OCI-LY7 (cell line): ENCODE results near the gene EDN3. TPM values are rescaled to one million over a fixed set of nuclear protein-coding genes. Genes with fewer than 3 reads are reported as not detected.

Experiments used
- BruUV-seq: library from RNA; stranded (reverse); fragments of 400-500 nt; replicated peaks from 2 replicates; lab custom pipeline; 2021; lab: Mats Ljungman, UMichigan
- CTCF ChIA-PET: fragments of 300-600 bp; sonication (Branson Sonifier 250); formaldehyde crosslinking; loops from one replicate; lab custom pipeline; 2022; ENCODE audit warnings: antibody characterized with exemption; ENCODE audit not compliant: unreplicated experiment; lab: Charles Lee
- POLR2A ChIA-PET: fragments of 300-600 bp; sonication (Branson Sonifier 250); formaldehyde crosslinking; loops from one replicate; lab custom pipeline; 2022; ENCODE audit warnings: antibody characterized with exemption; lab: Charles Lee
- DNase-seq: peaks from one replicate; pipeline ENCODE4 v3.0.0-alpha.2; 2015; ENCODE audit warnings: low spot score
- H2AFZ ChIP-seq: fragments of 200-600 bp; sonication (generic), shearing (Covaris generic); 2 replicates; pipeline ENCODE4 v1.6.1; 2014; ENCODE audit warnings: mild to moderate bottlenecking, antibody characterized with exemption, low read length, moderate library complexity
- H3K27ac ChIP-seq: fragments of 200-600 bp; sonication (generic); 2 replicates; pipeline ENCODE4 v1.5.1; 2014; ENCODE audit warnings: mixed run types, low read depth, mild to moderate bottlenecking, moderate library complexity, low read length, inconsistent platforms; ENCODE audit not compliant: poor library complexity, severe bottlenecking
- H3K36me3 ChIP-seq: fragments of 200-600 bp; sonication (generic); 2 replicates; pipeline ENCODE4 v1.6.1; 2014; ENCODE audit warnings: mild to moderate bottlenecking, antibody characterized with exemption, low read length, moderate library complexity, mixed read lengths; ENCODE audit not compliant: insufficient read depth
- H3K4me1 ChIP-seq: fragments of 200-600 bp; sonication (generic); 2 replicates; pipeline ENCODE4 v1.5.1; 2014; ENCODE audit warnings: mild to moderate bottlenecking, low read length; ENCODE audit not compliant: insufficient read depth, poor library complexity, severe bottlenecking
- H3K4me2 ChIP-seq: fragments of 200-600 bp; sonication (generic); 2 replicates; pipeline ENCODE4 v1.6.1; 2014; ENCODE audit warnings: mild to moderate bottlenecking, low read length
- H3K4me3 ChIP-seq: fragments of 200-600 bp; sonication (generic); 2 replicates; pipeline ENCODE4 v1.5.1; 2014; ENCODE audit warnings: mild to moderate bottlenecking, low read depth, low read length; ENCODE audit not compliant: poor library complexity, severe bottlenecking
- H3K79me2 ChIP-seq: fragments of 200-600 bp; sonication (generic); 2 replicates; pipeline ENCODE4 v1.6.1; 2016; ENCODE audit warnings: low read depth, mild to moderate bottlenecking, low read length, moderate library complexity, mixed read lengths; ENCODE audit not compliant: insufficient read depth
- H3K9me2 ChIP-seq: fragments of 200-600 bp; sonication (generic); 2 replicates; pipeline ENCODE4 v1.6.1; 2016; ENCODE audit warnings: mild to moderate bottlenecking, low read length, mixed read lengths; ENCODE audit not compliant: insufficient read depth
- H3K9me3 ChIP-seq: fragments of 200-600 bp; sonication (generic); 2 replicates; pipeline ENCODE4 v1.6.1; 2014; ENCODE audit warnings: mild to moderate bottlenecking, mixed run types, low read length, mixed read lengths
- H4K20me1 ChIP-seq: fragments of 200-600 bp; sonication (generic); 2 replicates; pipeline ENCODE4 v1.6.1; 2014; ENCODE audit warnings: mild to moderate bottlenecking, antibody characterized with exemption, low read length, moderate library complexity, mixed read lengths; ENCODE audit not compliant: insufficient read depth
- CTCF ChIP-seq: fragments of 200-600 bp; sonication (generic); conservative IDR thresholded peaks from 2 replicates; pipeline ENCODE4 v1.5.1; 2014; ENCODE audit warnings: mild to moderate bottlenecking, antibody characterized with exemption, low read length, moderate library complexity, mixed read lengths
- EZH2phosphoT487 ChIP-seq: fragments of 200-600 bp; sonication (generic); IDR thresholded peaks from 2 replicates; pipeline ENCODE4 v1.6.1; 2018; ENCODE audit warnings: low read depth, borderline replicate concordance, mild to moderate bottlenecking, mixed run types, antibody characterized with exemption, low read length, moderate library complexity, mixed read lengths
- intact Hi-C: fragments of 100-400 bp; cut with micrococcal nuclease; formaldehyde crosslinking; loops from one replicate; pipeline ENCODE4 v1.10.0; 2022; ENCODE audit not compliant: unreplicated experiment
- total RNA-seq, 2 experiments: library from RNA; depleted of rRNA in 1 of 2; stranded (reverse); fragments of >200 nt in 1 of 2; shearing (Covaris generic) in 1 of 2; gene quantifications; 2 replicates each; pipeline ENCODE4 v1.2.3, GENCODE V29; 2014 to 2022

The EDN3 gene
- total RNA-seq, 2 experiments from 2014 or later = not detected

DNA sequence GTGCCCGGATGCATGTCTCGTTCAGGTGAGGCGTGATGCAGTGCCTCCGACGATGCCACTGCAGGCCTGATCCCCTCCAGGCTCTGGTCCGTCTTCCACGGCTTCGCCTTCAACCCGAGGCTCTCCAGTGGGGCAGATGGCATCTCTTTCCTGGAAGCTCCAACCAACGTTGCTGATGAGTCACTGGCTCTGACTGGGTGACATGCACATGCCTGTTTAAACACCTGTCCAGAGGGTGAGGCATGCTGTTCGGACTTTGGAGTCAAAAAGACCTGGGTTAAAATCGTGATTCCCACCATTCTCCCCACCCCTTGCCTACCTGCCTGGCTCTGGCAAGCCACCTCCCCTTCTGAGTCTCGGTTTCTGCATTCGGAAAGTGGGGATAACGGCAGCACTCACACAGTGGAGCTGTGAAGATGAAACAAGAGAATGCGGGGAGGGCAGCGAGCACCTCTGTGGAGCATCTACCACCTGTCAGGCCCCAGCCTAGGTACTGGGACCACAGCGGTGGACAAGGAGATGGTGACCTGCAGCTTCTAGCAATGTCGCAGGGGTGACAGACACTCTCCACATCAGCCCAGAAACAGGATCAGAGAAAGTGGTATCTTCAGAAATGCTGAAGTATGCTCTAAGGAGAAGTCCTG lies 8.5 kb upstream of the EDN3 start:
- TF ChIP-seq CTCF (no peak), EZH2phosphoT487 (no peak)
- intact Hi-C loops = no loop called here
- BruUV-seq = no TSS peak
- Histone ChIP-seq H3K9me2 (no peaks in the 10 kb centered on the region), H3K27ac (no peak overlapping the region), H3K4me2 (no peak overlapping the region), H3K36me3 (no peaks in the 10 kb centered on the region), H3K79me2 (no peaks in the 10 kb centered on the region), H2AFZ (no peak overlapping the region), H3K4me3 (no peak overlapping the region), H3K4me1 (no peaks in the 10 kb centered on the region), H4K20me1 (no peaks in the 10 kb centered on the region), H3K9me3 (no peaks in the 10 kb centered on the region)
- CTCF ChIA-PET = no interaction called here
- POLR2A ChIA-PET = no interaction called here
- no peak for DNase-seq

GRCh38 chr20:59295531-59295930 lies 4.9 kb upstream of the EDN3 start:
- H3K4me1 ChIP-seq = no peaks in the 10 kb centered on the region
- H3K27ac ChIP-seq = no peak overlapping the region
- no peak overlapping the region for H2AFZ ChIP-seq
- no peaks in the 10 kb centered on the region for H3K9me3 ChIP-seq
- ChIA-PET POLR2A (no interaction called here), CTCF (no interaction called here)
- H3K4me2 ChIP-seq = no peak overlapping the region
- intact Hi-C loops = no loop called here
- no TSS peak for BruUV-seq
- H3K79me2 ChIP-seq = no peaks in the 10 kb centered on the region
- H4K20me1 ChIP-seq = no peaks in the 10 kb centered on the region
- TF ChIP-seq EZH2phosphoT487 = no peak
- TF ChIP-seq CTCF = no peak
- no peaks in the 10 kb centered on the region for H3K9me2 ChIP-seq
- H3K4me3 ChIP-seq = no peak overlapping the region
- no peaks in the 10 kb centered on the region for H3K36me3 ChIP-seq
- no peak for DNase-seq

DNA sequence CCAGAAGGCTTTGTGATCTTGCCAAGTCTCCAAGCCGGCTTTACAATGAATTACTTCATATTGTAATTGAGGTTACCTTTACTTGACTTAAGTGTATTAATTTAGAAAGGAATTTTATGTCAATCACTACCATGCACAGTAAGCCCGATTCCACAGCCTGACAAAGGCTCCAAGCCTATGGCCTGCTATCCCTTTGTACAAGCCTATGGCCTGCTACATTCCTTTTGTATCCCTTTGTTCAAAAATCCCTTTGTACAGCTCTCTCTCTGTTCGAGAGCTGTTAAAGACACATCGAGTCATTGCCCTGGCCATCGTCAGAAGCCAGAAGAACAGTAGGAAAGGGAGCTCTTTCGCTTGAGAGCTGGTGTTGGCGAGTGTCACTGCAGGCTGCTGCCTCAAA lies 2.7 kb upstream of the EDN3 start:
- Histone ChIP-seq H4K20me1 (no peaks in the 10 kb centered on the region), H2AFZ (no peak overlapping the region), H3K36me3 (no peaks in the 10 kb centered on the region), H3K9me3 (no peaks in the 10 kb centered on the region), H3K4me2 (no peak overlapping the region), H3K79me2 (no peaks in the 10 kb centered on the region), H3K4me1 (no peaks in the 10 kb centered on the region), H3K27ac (no peak overlapping the region), H3K9me2 (no peaks in the 10 kb centered on the region), H3K4me3 (no peak overlapping the region)
- TF ChIP-seq CTCF = no peak
- TF ChIP-seq EZH2phosphoT487 = no peak
- no TSS peak for BruUV-seq
- intact Hi-C loops = no loop called here
- DNase-seq = no peak
- POLR2A ChIA-PET = interaction anchor here (1.2 kb wide), 1 partner anchor 11 kb away, joined by 4 read pairs; no protein-coding TSS in a partner anchor
- CTCF ChIA-PET = no interaction called here
